ENCODE data around the gene ARCN1.
A peak's percentile ranks its signal among the peaks of the same experiment; 100 is the strongest.
"Not testable (repeated sequence)": the region's sequence is repeated elsewhere in the genome, so short reads cannot be mapped to it uniquely, and the experiment has no call there.

The ARCN1 gene

DNA sequence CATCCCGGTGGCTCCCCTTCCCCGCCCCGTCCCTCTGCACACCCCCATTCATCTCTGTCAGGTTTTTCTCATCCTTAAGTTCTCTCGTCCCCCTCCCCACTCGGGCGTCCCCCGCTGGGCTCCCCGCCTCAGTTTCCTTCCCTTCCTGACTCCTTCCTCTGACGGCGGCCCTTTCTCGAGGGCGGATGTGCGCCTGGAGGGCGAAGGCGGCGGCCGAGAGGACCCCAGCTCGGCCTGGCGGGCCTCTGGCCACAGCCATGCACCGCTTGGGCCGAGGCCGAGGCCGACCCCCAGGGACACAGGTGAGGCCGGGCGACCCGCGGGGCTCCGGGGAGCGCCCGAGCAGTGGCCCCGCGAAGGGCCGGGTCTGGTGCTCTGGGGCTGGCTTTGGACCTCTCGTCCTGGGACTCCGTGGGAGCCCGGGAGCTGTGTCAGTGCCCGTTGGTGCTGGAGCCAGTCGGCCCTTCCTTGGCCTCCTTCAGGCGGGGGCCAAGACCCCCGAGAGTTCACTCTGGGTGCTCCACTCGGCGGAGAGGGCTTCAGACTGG is 38.1 kb downstream of the ARCN1 start:
- Histone ChIP-seq H3K4me1 (peaks cover 18% of the 10 kb centered on the region), H3K27me3 (no peaks in the 10 kb centered on the region)
- no peak for DNase-seq

DNA sequence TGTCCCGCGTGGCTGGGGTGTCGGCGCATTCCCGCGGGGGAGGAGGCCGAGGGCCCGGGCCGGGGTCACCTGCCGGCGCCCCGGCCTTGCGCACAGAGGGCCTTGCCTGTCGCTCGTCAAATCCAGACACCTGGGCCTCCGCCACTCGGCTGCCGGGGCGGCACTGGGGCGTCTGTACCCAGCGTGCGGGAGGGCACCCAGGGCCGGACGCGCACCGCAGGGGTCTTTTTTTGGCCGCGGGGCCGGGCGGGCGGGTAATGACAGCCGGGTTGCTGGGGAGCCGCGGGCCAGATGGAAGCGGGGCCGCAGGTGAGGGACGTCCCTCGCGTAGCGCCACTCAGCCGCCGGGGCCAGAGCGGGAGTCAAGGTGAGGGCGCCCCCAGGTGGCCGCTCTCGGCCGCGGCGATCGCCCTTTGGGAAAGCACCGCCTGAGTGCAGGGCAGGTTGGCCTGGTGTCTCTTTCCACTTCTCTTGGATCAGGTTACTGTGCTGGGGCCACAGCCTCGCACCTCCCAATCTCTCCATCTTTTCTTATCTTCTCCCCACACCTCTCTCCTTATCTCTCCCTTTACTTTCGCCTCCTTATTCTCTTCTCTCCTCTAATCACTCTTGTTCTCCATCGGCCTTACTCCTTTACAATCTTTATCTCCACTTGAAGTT is 38.7 kb downstream of the ARCN1 start:
- no peaks in the 10 kb centered on the region for H3K27me3 ChIP-seq
- no peaks in the 10 kb centered on the region for H3K36me3 ChIP-seq
- no peak for DNase-seq
- H3K4me1 ChIP-seq = peaks cover 12% of the 10 kb centered on the region
- no peak overlapping the region for H3K4me3 ChIP-seq (ENCODE audit: low read depth, low read length)
- H3K9me3 ChIP-seq = no peaks in the 10 kb centered on the region
- TF ChIP-seq, protein P1, sequence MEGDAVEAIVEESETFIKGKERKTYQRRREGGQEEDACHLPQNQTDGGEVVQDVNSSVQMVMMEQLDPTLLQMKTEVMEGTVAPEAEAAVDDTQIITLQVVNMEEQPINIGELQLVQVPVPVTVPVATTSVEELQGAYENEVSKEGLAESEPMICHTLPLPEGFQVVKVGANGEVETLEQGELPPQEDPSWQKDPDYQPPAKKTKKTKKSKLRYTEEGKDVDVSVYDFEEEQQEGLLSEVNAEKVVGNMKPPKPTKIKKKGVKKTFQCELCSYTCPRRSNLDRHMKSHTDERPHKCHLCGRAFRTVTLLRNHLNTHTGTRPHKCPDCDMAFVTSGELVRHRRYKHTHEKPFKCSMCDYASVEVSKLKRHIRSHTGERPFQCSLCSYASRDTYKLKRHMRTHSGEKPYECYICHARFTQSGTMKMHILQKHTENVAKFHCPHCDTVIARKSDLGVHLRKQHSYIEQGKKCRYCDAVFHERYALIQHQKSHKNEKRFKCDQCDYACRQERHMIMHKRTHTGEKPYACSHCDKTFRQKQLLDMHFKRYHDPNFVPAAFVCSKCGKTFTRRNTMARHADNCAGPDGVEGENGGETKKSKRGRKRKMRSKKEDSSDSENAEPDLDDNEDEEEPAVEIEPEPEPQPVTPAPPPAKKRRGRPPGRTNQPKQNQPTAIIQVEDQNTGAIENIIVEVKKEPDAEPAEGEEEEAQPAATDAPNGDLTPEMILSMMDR (IDR thresholded peaks at IDR 0.05; ENCODE audit: low read depth, low read length) = peak; percentile 25; the same call in 1 of the 2 replicates

More for the DNA sequence above, 38.1 kb downstream of the ARCN1 start:
- TF ChIP-seq, protein P1 (IDR thresholded peaks at IDR 0.05; ENCODE audit: low read depth, low read length) = no peak
- H3K9me3 ChIP-seq = no peaks in the 10 kb centered on the region
- no peaks in the 10 kb centered on the region for H3K36me3 ChIP-seq
- no peak overlapping the region for H3K4me3 ChIP-seq (ENCODE audit: low read depth, low read length)

DNA sequence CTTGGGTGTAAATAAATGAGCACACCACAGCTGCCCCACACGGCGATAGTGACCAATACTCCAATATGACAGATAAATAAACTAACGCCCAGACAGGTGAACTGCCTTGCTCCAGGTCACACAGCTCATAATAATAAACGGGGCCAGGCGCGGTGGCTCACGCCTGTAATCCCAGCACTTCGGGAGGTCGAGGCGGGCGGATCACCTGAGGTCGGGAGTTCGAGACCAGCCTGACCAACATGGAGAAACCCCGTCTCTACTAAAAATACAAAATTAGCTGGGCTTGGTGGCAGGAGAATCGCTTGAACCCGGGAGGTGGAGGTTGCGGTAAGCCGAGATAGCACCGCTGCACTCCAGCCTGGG is 39.2 kb downstream of the ARCN1 start:
- not testable (repeated sequence) for H3K9me3 ChIP-seq; H3K36me3 ChIP-seq; H3K27me3 ChIP-seq; DNase-seq; H3K4me3 ChIP-seq (ENCODE audit: low read depth, low read length); H3K4me1 ChIP-seq

DNA sequence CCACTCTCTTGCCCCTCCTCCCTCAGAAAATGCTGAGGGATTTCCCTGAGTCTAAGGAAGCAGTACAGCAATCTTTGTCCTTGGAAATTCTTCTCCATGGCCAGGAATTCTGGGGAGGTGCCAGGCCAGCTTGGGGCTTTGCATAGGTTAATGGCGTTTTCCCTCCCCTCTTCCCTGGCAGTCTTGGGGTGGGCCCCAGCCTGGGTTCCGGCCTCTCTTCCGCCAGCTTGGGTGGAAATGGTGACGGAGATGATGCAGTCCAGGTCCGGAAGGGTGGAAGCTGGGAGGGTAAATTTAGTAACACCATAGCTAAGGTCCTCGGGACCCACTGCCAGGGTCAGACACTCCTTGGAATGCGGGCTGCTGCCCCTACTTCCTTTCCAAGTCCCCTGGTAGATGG is 40.2 kb downstream of the ARCN1 start:
- Histone ChIP-seq H3K4me3 (ENCODE audit: low read depth, low read length) (no peak overlapping the region), H3K27me3 (no peaks in the 10 kb centered on the region), H3K9me3 (no peaks in the 10 kb centered on the region), H3K4me1 (peaks cover 5% of the 10 kb centered on the region; the same call in 1 of the 2 replicates), H3K36me3 (no peaks in the 10 kb centered on the region)
- TF ChIP-seq, protein P1 (IDR thresholded peaks at IDR 0.05; ENCODE audit: low read depth, low read length) = no peak
- no peak for DNase-seq

GRCh38 chr11:118614511-118614910 is 42.3 kb downstream of the ARCN1 start:
- Histone ChIP-seq H3K9me3 (no peaks in the 10 kb centered on the region), H3K4me3 (ENCODE audit: low read depth, low read length) (no peak overlapping the region), H3K4me1 (peaks cover 13% of the 10 kb centered on the region), H3K36me3 (no peaks in the 10 kb centered on the region), H3K27me3 (no peaks in the 10 kb centered on the region)
- DNase-seq = no peak
- TF ChIP-seq, protein P1 (IDR thresholded peaks at IDR 0.05; ENCODE audit: low read depth, low read length) = no peak

GRCh38 chr11:118615282-118615975 is 43.2 kb downstream of the ARCN1 start:
- peaks cover 20% of the 10 kb centered on the region for H3K4me1 ChIP-seq
- H3K36me3 ChIP-seq = no peaks in the 10 kb centered on the region
- TF ChIP-seq, protein P1 (IDR thresholded peaks at IDR 0.05; ENCODE audit: low read depth, low read length) = no peak
- no peaks in the 10 kb centered on the region for H3K27me3 ChIP-seq
- no peak overlapping the region for H3K4me3 ChIP-seq (ENCODE audit: low read depth, low read length)
- no peak for DNase-seq
- no peaks in the 10 kb centered on the region for H3K9me3 ChIP-seq
